ENCODE data around the gene CRIP1.

- no peak for TF ChIP-seq CTCF (optimal IDR thresholded peaks at IDR 0.05 in 1 of 3, IDR thresholded peaks at IDR 0.05 in 1 of 3, conservative IDR thresholded peaks at IDR 0.05 in 1 of 3; ENCODE audit: extremely low read depth in 1 of 3, insufficient read depth in 2 of 3, low read length in 3 of 3)
- no peak for TF ChIP-seq EZH2 (IDR thresholded peaks at IDR 0.05; ENCODE audit: low read length)
Measured at GRCh38 chr14:105467249-105467941, 19.3 kb upstream of the CRIP1 start.

All from keratinocyte (primary cell).